Muscle of arm (tissue), 12 donors: ENCODE measurements around the gene PLXNB2. TPM values are rescaled to one million over a fixed set of nuclear protein-coding genes. Genes with fewer than 3 reads are reported as not detected.
"Not testable (repeated sequence)": the region's sequence is repeated elsewhere in the genome, so short reads cannot be mapped to it uniquely, and the experiment has no call there.

ENCODE experiments used
- DNase-seq: peaks from one replicate; pipeline ENCODE4 v3.0.0-alpha.2; 2013
- polyA plus RNA-seq, 12 donors: library from polyadenylated mRNA; unstranded; fragments of 120-200 nt; gene quantifications; one replicate each; pipeline ENCODE4 v1.2.1, GENCODE V29; 2013; ENCODE audit not compliant: insufficient read length in 12 of 12

The PLXNB2 gene
- polyA plus RNA-seq, 12 donors, result 67.3 to 124 (median 74.3) TPM; not detected in 1

- DNase-seq, result no peak
These were observed 24.9 kb downstream of the PLXNB2 start for GRCh38 chr22:50282361-50283155.

GRCh38 chr22:50281957-50282356 lies 25.5 kb downstream of the PLXNB2 start:
- no peak for DNase-seq

GRCh38 chr22:50281384-50281760 lies 26.1 kb downstream of the PLXNB2 start:
- no peak for DNase-seq

- no peak for DNase-seq
These were observed 26.6 kb downstream of the PLXNB2 start for GRCh38 chr22:50280708-50281383.

- no peak for DNase-seq
These were observed 27.3 kb downstream of the PLXNB2 start for GRCh38 chr22:50280022-50280707.

GRCh38 chr22:50278956-50279619 lies 28.4 kb downstream of the PLXNB2 start:
- no peak for DNase-seq

- no peak for DNase-seq
These were observed 29.0 kb downstream of the PLXNB2 start for GRCh38 chr22:50278461-50278860.

- no peak for DNase-seq
These were observed 29.7 kb downstream of the PLXNB2 start for GRCh38 chr22:50277761-50278160.

- no peak for DNase-seq
These were observed 31.3 kb downstream of the PLXNB2 start for GRCh38 chr22:50276143-50276542.

GRCh38 chr22:50275181-50276055 lies 32.0 kb downstream of the PLXNB2 start:
- no peak for DNase-seq

- no peak for DNase-seq
These were observed 32.7 kb downstream of the PLXNB2 start for GRCh38 chr22:50274771-50275170.

GRCh38 chr22:50274311-50274710 lies 33.1 kb downstream of the PLXNB2 start:
- DNase-seq, result no peak

GRCh38 chr22:50273781-50274180 lies 33.7 kb downstream of the PLXNB2 start:
- not testable (repeated sequence) for DNase-seq

- DNase-seq, result not testable (repeated sequence)
These were observed 34.1 kb downstream of the PLXNB2 start for GRCh38 chr22:50273352-50273751.

GRCh38 chr22:50272044-50272802 lies 35.2 kb downstream of the PLXNB2 start:
- no peak for DNase-seq

GRCh38 chr22:50271519-50271970 lies 35.9 kb downstream of the PLXNB2 start:
- DNase-seq, result no peak

- peak; percentile 65 for DNase-seq
These were observed 36.6 kb downstream of the PLXNB2 start for GRCh38 chr22:50270666-50271394.

GRCh38 chr22:50269970-50270665 lies 37.3 kb downstream of the PLXNB2 start, which contains the start of gene MAPK11:
TSS of gene MAPK11 (minus strand) at chr22:50270380. CDS start at chr22:50270292, 88 bp downstream.
- no peak for DNase-seq

- DNase-seq, result no peak
These were observed 37.9 kb downstream of the PLXNB2 start for GRCh38 chr22:50269573-50269969.
